ENCODE measurements around the gene AKAP6. TPM values are rescaled to one million over a fixed set of nuclear protein-coding genes. Genes with fewer than 3 reads are reported as not detected.

Gene AKAP6
- total and polyA plus RNA-seq, 12 donors, result 0.71 to 24.7 (median 8.1) TPM

DNA sequence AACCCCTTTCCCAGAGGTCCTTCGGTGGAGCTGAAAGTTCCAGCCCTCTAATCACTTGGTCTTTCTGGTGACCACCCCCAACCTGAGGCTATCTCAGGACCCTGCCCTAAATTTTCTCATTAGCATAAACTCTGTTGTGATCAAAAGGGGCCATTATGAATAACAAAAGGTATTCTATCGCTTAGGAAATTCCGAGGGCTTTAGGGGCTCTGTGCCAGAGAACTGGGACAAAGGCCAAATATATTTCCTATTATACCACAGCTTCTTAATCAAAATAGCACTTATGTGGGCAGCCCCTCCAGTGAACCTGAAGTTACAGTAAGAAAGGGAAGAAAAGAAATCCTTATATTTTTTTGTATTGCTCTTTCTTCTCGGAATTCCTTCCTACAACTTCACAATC is 484.3 kb downstream of the AKAP6 start:
- H3K4me1 ChIP-seq (replicated peaks in 1 of 2), result peaks cover 0 to 12% of the 10 kb centered on the region in 2 donors
- TF ChIP-seq POLR2A (IDR thresholded peaks at IDR 0.05), result no peak
- TF ChIP-seq, protein P1, sequence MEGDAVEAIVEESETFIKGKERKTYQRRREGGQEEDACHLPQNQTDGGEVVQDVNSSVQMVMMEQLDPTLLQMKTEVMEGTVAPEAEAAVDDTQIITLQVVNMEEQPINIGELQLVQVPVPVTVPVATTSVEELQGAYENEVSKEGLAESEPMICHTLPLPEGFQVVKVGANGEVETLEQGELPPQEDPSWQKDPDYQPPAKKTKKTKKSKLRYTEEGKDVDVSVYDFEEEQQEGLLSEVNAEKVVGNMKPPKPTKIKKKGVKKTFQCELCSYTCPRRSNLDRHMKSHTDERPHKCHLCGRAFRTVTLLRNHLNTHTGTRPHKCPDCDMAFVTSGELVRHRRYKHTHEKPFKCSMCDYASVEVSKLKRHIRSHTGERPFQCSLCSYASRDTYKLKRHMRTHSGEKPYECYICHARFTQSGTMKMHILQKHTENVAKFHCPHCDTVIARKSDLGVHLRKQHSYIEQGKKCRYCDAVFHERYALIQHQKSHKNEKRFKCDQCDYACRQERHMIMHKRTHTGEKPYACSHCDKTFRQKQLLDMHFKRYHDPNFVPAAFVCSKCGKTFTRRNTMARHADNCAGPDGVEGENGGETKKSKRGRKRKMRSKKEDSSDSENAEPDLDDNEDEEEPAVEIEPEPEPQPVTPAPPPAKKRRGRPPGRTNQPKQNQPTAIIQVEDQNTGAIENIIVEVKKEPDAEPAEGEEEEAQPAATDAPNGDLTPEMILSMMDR (IDR thresholded peaks at IDR 0.05), result no peak
- intact Hi-C loops (cut with DNase I), result no loop called here

DNA sequence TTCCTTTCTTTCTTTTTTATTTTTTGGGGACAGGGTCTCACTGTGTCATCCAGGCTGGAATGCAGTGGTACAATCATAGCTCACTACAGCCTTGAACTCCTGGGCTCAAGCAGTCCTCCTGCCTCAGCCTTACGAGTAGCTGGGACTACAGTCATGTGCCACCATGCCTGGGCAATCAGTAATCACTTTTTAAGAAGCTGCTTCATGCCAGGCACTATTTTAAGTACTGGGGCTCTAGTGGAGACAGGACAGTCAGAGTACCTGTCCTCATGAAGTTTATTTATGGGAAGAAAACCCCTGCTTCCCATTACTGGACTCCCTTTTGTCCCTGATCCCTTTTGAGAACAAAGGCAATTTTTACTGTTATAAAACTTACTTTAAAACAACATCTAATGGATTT is 485.6 kb downstream of the AKAP6 start:
- H3K27ac ChIP-seq, result no peak overlapping the region
- H3K27me3 ChIP-seq, result no peaks in the 10 kb centered on the region
- TF ChIP-seq POLR2A (IDR thresholded peaks at IDR 0.05), result no peak
- TF ChIP-seq, protein P1 (IDR thresholded peaks at IDR 0.05), result no peak
- H3K36me3 ChIP-seq (replicated peaks in 1 of 2), result no peaks in the 10 kb centered on the region
- no peak overlapping the region for H3K4me3 ChIP-seq
- WGBS, 4 donors, result 72 to 89% (median 75%) methylated on average over 1 of the region's 1 CpG
- intact Hi-C loops (cut with DNase I), result no loop called here
- no peaks in the 10 kb centered on the region for H3K4me1 ChIP-seq (replicated peaks in 1 of 2)
- DNase-seq, result no peak
- no peaks in the 10 kb centered on the region for H3K9me3 ChIP-seq (replicated peaks in 1 of 3)

More for the DNA sequence above, 484.3 kb downstream of the AKAP6 start:
- Histone ChIP-seq H3K9me3 (replicated peaks in 1 of 3) (no peaks in the 10 kb centered on the region), H3K4me3 (no peak overlapping the region), H3K27ac (no peak overlapping the region), H3K36me3 (replicated peaks in 1 of 2) (no peaks in the 10 kb centered on the region), H3K27me3 (no peaks in the 10 kb centered on the region)
- WGBS, 4 donors, result 50 to 85% (median 69%) methylated on average over 4 of the region's 4 CpGs
- DNase-seq, result no peak

GRCh38 chr14:32816588-32816987 is 487.5 kb downstream of the AKAP6 start:
- no peak overlapping the region for H3K27ac ChIP-seq
- TF ChIP-seq, protein P1 (IDR thresholded peaks at IDR 0.05), result no peak
- TF ChIP-seq POLR2A (IDR thresholded peaks at IDR 0.05), result no peak
- H3K4me3 ChIP-seq, result no peak overlapping the region
- DNase-seq, result no peak
- no peaks in the 10 kb centered on the region for H3K9me3 ChIP-seq (replicated peaks in 1 of 3)
- no peaks in the 10 kb centered on the region for H3K4me1 ChIP-seq (replicated peaks in 1 of 2)
- H3K27me3 ChIP-seq, result no peaks in the 10 kb centered on the region
- no peaks in the 10 kb centered on the region for H3K36me3 ChIP-seq (replicated peaks in 1 of 2)
- intact Hi-C loops (cut with DNase I), result no loop called here

DNA sequence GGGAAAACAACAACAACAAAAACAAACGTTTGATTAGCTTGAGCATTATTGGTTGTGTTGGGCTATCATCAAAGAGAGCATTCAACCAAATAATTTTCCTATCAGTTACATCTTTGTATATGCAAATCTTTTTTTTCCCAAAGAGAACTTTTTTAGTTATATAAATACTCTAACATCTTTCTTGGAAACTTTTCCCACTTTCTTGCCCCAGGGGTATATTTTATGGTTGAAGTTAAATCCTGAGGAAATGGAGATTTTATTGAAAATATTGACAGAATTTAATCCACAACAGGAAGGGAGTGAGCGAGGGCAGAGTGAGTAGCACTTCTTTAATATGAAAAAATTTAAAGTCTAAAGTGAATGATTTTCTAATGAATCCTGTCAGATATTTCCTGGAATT is 488.7 kb downstream of the AKAP6 start:
- Histone ChIP-seq H3K27ac (no peak overlapping the region), H3K27me3 (no peaks in the 10 kb centered on the region), H3K4me3 (no peak overlapping the region), H3K36me3 (replicated peaks in 1 of 2) (no peaks in the 10 kb centered on the region), H3K4me1 (replicated peaks in 1 of 2) (no peaks in the 10 kb centered on the region), H3K9me3 (replicated peaks in 1 of 3) (no peaks in the 10 kb centered on the region)
- intact Hi-C loops (cut with DNase I), result no loop called here
- DNase-seq, result no peak
- no peak for TF ChIP-seq POLR2A (IDR thresholded peaks at IDR 0.05)
- TF ChIP-seq, protein P1 (IDR thresholded peaks at IDR 0.05), result no peak
- 63 to 69% (median 67%) methylated on average over 2 of the region's 2 CpGs for WGBS, 4 donors

Data from adrenal gland (tissue), 12 donors.